Loucy (cell line): ENCODE measurements around the gene SCAPER.
"Not testable (repeated sequence)": the region's sequence is repeated elsewhere in the genome, so short reads cannot be mapped to it uniquely, and the experiment has no call there.

Experiments used
- H2AFZ ChIP-seq: fragments of 200-600 bp; sonication (generic); 2 replicates; pipeline ENCODE4 v1.6.0; 2016; ENCODE audit warnings: antibody characterized with exemption, mild to moderate bottlenecking, low read length, moderate library complexity
- H3F3A ChIP-seq: fragments of 200-600 bp; 2 replicates; pipeline ENCODE4 v1.6.0; 2016; ENCODE audit warnings: antibody characterized with exemption, low read depth, mild to moderate bottlenecking
- H3K27me3 ChIP-seq: fragments of 200-600 bp; sonication (generic); 2 replicates; pipeline ENCODE4 v1.6.1; 2014; ENCODE audit warnings: low read length, mild to moderate bottlenecking; ENCODE audit not compliant: insufficient read depth, poor library complexity, severe bottlenecking
- H3K36me3 ChIP-seq: fragments of 200-600 bp; sonication (generic); 2 replicates; pipeline ENCODE4 v1.6.1; 2016; ENCODE audit warnings: low read length; ENCODE audit not compliant: insufficient read depth
- H3K4me1 ChIP-seq: fragments of 200-600 bp; sonication (generic); 2 replicates; pipeline ENCODE4 v1.5.1; 2014; ENCODE audit warnings: low read length, mild to moderate bottlenecking; ENCODE audit not compliant: insufficient read depth, poor library complexity, severe bottlenecking
- H3K4me2 ChIP-seq: fragments of 200-600 bp; sonication (generic); 2 replicates; pipeline ENCODE4 v1.6.0; 2014; ENCODE audit warnings: antibody characterized with exemption, low read length, low read depth, mild to moderate bottlenecking; ENCODE audit not compliant: poor library complexity, severe bottlenecking
- H3K4me3 ChIP-seq: fragments of 200-600 bp; sonication (generic); 2 replicates; pipeline ENCODE4 v1.5.1; 2014; ENCODE audit warnings: low read length, mild to moderate bottlenecking, mixed read lengths; ENCODE audit not compliant: poor library complexity, severe bottlenecking
- H3K79me2 ChIP-seq: fragments of 200-600 bp; sonication (generic); 2 replicates; pipeline ENCODE4 v1.6.1; 2014; ENCODE audit warnings: low read length; ENCODE audit not compliant: insufficient read depth
- H3K9ac ChIP-seq: fragments of 200-600 bp; sonication (generic); 2 replicates; pipeline ENCODE4 v1.6.0; 2014; ENCODE audit warnings: mild to moderate bottlenecking, low read depth, low read length, moderate library complexity; ENCODE audit not compliant: poor library complexity, severe bottlenecking
- H3K9me2 ChIP-seq: fragments of 200-600 bp; sonication (generic); replicated peaks from 2 replicates; pipeline ENCODE4 v1.6.1; 2016; ENCODE audit warnings: low read depth, low read length, mixed read lengths
- H3K9me3 ChIP-seq: fragments of 200-600 bp; sonication (generic); 2 replicates; pipeline ENCODE4 v1.6.1; 2014; ENCODE audit warnings: mild to moderate bottlenecking, antibody characterized with exemption, low read length, low read depth; ENCODE audit not compliant: insufficient read depth
- H4K20me1 ChIP-seq: fragments of 200-600 bp; sonication (generic); 2 replicates; pipeline ENCODE4 v1.6.0; 2014; ENCODE audit warnings: antibody characterized with exemption, low read length, mild to moderate bottlenecking; ENCODE audit not compliant: insufficient read depth, poor library complexity, severe bottlenecking
- CTCF ChIP-seq: fragments of 200-600 bp; sonication (generic); conservative IDR thresholded peaks from 2 replicates; pipeline ENCODE4 v1.5.1; 2014; ENCODE audit warnings: mild to moderate bottlenecking, antibody characterized with exemption, low read length
- EZH2phosphoT487 ChIP-seq: fragments of 200-600 bp; IDR thresholded peaks from 2 replicates; pipeline ENCODE4 v1.6.1; 2018; ENCODE audit warnings: antibody characterized with exemption, mild to moderate bottlenecking, moderate library complexity, borderline replicate concordance

SCAPER gene

GRCh38 chr15:76861815-76862397 is 43.2 kb downstream of the SCAPER start:
- Histone ChIP-seq H3F3A (no peaks in the 10 kb centered on the region), H3K4me1 (peaks cover 3% of the 10 kb centered on the region), H3K9me3 (no peaks in the 10 kb centered on the region), H3K4me2 (no peak overlapping the region), H3K27me3 (no peaks in the 10 kb centered on the region), H3K4me3 (no peak overlapping the region), H2AFZ (no peak overlapping the region), H3K9me2 (no peaks in the 10 kb centered on the region), H4K20me1 (no peaks in the 10 kb centered on the region), H3K79me2 (no peaks in the 10 kb centered on the region), H3K9ac (no peak overlapping the region), H3K36me3 (no peaks in the 10 kb centered on the region)
- no peak for TF ChIP-seq EZH2phosphoT487
- TF ChIP-seq CTCF = no peak

- no peaks in the 10 kb centered on the region for H4K20me1 ChIP-seq
- no peak overlapping the region for H3K4me3 ChIP-seq
- H3K4me1 ChIP-seq = peaks cover 3% of the 10 kb centered on the region
- TF ChIP-seq CTCF = no peak
- TF ChIP-seq EZH2phosphoT487 = no peak
- H3K79me2 ChIP-seq = no peaks in the 10 kb centered on the region
- H3K36me3 ChIP-seq = peaks cover 3% of the 10 kb centered on the region; the same call in 1 of the 2 replicates
- no peaks in the 10 kb centered on the region for H3K27me3 ChIP-seq
- H3K9me3 ChIP-seq = no peaks in the 10 kb centered on the region
- no peaks in the 10 kb centered on the region for H3K9me2 ChIP-seq
- H3K4me2 ChIP-seq = no peak overlapping the region
- no peak overlapping the region for H3K9ac ChIP-seq
- H3F3A ChIP-seq = no peaks in the 10 kb centered on the region
- no peak overlapping the region for H2AFZ ChIP-seq
Observed at GRCh38 chr15:76860201-76860600, 44.9 kb downstream of the SCAPER start.

GRCh38 chr15:76850367-76850766 is 54.8 kb downstream of the SCAPER start:
- not testable (repeated sequence) for H3K79me2 ChIP-seq, H3K9ac ChIP-seq, H3K4me2 ChIP-seq, H4K20me1 ChIP-seq, H3K9me3 ChIP-seq, H3F3A ChIP-seq, H3K4me1 ChIP-seq, H3K27me3 ChIP-seq, H3K9me2 ChIP-seq, H3K4me3 ChIP-seq, H2AFZ ChIP-seq
- H3K36me3 ChIP-seq = peaks cover 32% of the 10 kb centered on the region; the same call in 1 of the 2 replicates

- H3K79me2 ChIP-seq = no peaks in the 10 kb centered on the region
- H3K9ac ChIP-seq = no peak overlapping the region
- no peaks in the 10 kb centered on the region for H3K27me3 ChIP-seq
- no peaks in the 10 kb centered on the region for H3K9me2 ChIP-seq
- H3K36me3 ChIP-seq = peaks cover 17% of the 10 kb centered on the region; the same call in 1 of the 2 replicates
- TF ChIP-seq EZH2phosphoT487 (no peak), CTCF (no peak)
- no peaks in the 10 kb centered on the region for H4K20me1 ChIP-seq
- no peak overlapping the region for H2AFZ ChIP-seq
- H3F3A ChIP-seq = no peaks in the 10 kb centered on the region
- H3K4me3 ChIP-seq = no peak overlapping the region
- no peaks in the 10 kb centered on the region for H3K9me3 ChIP-seq
- no peaks in the 10 kb centered on the region for H3K4me1 ChIP-seq
- H3K4me2 ChIP-seq = no peak overlapping the region
Observed at GRCh38 chr15:76846782-76847181, 58.4 kb downstream of the SCAPER start.
